BLaER1 treated with 17β-estradiol and CSF1 and Interleukin-3, amounts not matched to agents 10 nM and 100 nM (cell line): ENCODE data around the gene THAP4.
"Not testable (repeated sequence)": the region's sequence is repeated elsewhere in the genome, so short reads cannot be mapped to it uniquely, and the experiment has no call there.

Experiments used
- H3K27ac ChIP-seq, 11 experiments: shearing (Covaris generic); formaldehyde crosslinking; 2 replicates each; pipeline ENCODE4 v1.8.1; 2022
- H3K27me3 ChIP-seq, 11 experiments: shearing (Covaris generic); formaldehyde crosslinking; 2 replicates each; pipeline ENCODE4 v1.8.1; 2022
- H3K36me3 ChIP-seq, 11 experiments: shearing (Covaris generic); formaldehyde crosslinking; 2 replicates each; pipeline ENCODE4 v1.8.1; 2022
- H3K4me1 ChIP-seq, 10 experiments: shearing (Covaris generic); formaldehyde crosslinking; 2 replicates each; pipeline ENCODE4 v1.8.1; 2022
- H3K4me2 ChIP-seq, 11 experiments: shearing (Covaris generic); formaldehyde crosslinking; 2 replicates each; pipeline ENCODE4 v1.8.1; 2022
- H3K4me3 ChIP-seq, 10 experiments: shearing (Covaris generic); formaldehyde crosslinking; 2 replicates each; pipeline ENCODE4 v1.8.1; 2022
- H3K9ac ChIP-seq, 11 experiments: shearing (Covaris generic); formaldehyde crosslinking; 2 replicates each; pipeline ENCODE4 v1.8.1; 2022
- H3K9me3 ChIP-seq, 11 experiments: shearing (Covaris generic); formaldehyde crosslinking; replicated peaks in 1 of 11; 2 replicates each; pipeline ENCODE4 v1.8.1; 2022
- H4K20me1 ChIP-seq, 11 experiments: shearing (Covaris generic); formaldehyde crosslinking; 2 replicates each; pipeline ENCODE4 v1.8.1; 2022
- Cebpa-rat ChIP-seq, 11 experiments: shearing (Covaris generic); IDR thresholded peaks; 2 replicates each; pipeline ENCODE4 v1.8.1; 2022

Gene THAP4

DNA sequence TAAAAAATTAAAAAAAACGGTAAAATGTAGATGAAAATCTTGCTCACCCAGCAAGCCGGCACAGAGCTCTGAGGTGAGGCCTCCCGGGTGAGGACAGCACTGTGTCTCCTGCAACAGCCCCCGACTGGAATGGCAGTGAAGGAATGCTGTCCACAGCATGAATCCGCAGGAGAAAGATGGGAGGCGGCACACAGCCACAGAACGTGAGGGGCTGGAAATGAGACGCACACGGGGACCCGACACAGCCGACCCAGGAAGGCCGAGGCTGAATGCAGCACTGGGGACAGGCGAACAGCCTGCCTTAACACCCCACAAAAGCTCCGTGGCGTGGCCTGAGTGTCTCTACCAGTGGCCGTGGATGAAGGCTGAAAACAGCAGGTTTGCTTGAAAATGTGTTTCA lies 43.7 kb downstream of the THAP4 start:
- Histone ChIP-seq H3K4me2 (no peak overlapping the region), H3K27me3 (no peaks in the 10 kb centered on the region), H3K27ac (no peak overlapping the region), H4K20me1 (peaks cover 0 to 46% (median 17%) of the 10 kb centered on the region in 11 experiments; a peak in 15 of 22 replicates), H3K4me3 (no peak overlapping the region), H3K9me3 (peaks cover 8 to 23% (median 16%) of the 10 kb centered on the region in 11 experiments), H3K4me1 (peaks cover 0 to 9% (median 4%) of the 10 kb centered on the region in 10 experiments; a peak in 8 of 20 replicates), H3K9ac (no peak overlapping the region), H3K36me3 (peaks cover 90 to 100% (median 98%) of the 10 kb centered on the region in 11 experiments)
- no peak for TF ChIP-seq Cebpa-rat (IDR thresholded peaks at IDR 0.05)

DNA sequence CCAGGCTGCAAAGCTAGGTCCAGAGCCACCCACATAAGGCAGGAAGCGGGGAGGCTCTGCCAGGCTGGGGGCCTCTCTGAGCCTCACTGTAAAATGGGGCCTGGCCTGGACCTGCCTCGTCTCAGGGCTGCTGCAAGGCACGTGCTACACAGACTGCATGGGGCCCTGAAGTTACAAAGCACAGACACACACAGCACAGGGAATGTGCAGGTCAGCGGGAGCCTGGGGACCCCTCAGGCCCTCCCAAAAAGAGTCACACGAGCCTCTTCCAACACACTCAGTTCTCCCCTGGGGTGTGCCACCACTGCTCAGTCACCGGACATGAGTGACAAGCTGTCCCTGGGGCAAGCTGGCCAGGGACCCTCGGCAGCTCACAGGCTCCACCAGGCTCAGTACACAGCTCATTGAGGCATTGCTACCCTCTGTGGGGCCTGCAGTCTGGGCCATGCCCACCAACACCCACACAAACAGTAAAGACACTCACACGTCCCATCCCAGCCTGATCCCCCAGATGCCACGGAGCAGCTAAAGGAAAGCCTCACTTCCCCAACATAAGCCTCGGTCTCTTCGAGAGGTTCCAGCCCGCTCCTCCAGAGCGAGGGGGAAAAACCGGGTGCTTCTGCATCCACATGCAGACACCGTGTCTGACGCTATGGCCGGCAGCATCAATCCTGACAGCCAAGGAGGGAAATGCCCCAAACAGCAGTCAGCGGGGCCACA lies 44.7 kb downstream of the THAP4 start:
- no peak for TF ChIP-seq Cebpa-rat (IDR thresholded peaks at IDR 0.05)
- Histone ChIP-seq H3K36me3 (peaks cover 88 to 100% (median 96%) of the 10 kb centered on the region in 11 experiments), H4K20me1 (peaks cover 0 to 36% (median 14%) of the 10 kb centered on the region in 11 experiments; a peak in 13 of 22 replicates)

DNA sequence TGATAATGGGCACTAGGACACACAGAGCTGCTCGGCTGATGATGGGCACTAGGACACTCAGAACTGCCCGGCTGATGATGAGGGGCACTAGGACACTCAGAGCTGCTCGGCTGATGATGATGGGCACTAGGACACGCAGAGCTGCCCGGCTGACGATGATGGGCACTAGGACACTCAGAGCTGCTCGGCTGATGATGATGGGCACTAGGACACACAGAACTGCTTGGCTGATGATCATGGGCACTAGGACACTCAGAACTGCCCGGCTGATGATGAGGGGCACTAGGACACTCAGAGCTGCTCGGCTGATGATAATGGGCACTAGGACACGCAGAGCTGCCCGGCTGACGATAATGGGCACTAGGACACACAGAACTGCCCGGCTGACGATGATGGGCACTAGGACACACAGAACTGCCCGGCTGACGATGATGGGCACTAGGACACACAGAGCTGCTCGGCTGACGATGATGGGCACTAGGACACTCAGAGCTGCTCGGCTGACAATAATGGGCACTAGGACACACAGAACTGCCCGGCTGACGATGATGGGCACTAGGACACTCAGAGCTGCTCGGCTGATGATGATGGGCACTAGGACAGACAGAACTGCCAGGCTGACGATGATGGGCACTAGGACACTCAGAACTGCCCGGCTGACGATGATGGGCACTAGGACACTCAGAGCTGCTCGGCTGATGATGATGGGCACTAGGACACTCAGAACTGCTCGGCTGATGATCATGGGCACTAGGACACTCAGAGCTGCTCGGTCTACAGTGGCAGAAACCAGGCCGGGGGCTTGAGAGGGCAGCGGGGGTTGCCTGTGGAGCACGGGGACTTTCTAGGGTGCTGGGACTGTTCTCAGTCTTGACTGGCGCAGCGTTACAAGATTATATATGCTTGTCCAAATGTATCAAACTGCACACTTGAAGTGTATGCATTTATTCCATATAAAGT lies 46.2 kb downstream of the THAP4 start:
- not testable (repeated sequence) for H3K9ac ChIP-seq, H3K4me3 ChIP-seq, H3K27me3 ChIP-seq, H3K27ac ChIP-seq, H3K4me2 ChIP-seq, H3K4me1 ChIP-seq
- peaks cover 0 to 31% (median 11%) of the 10 kb centered on the region in 11 experiments; a peak in 13 of 22 replicates for H4K20me1 ChIP-seq
- H3K9me3 ChIP-seq: peaks cover 32 to 46% (median 40%) of the 10 kb centered on the region in 11 experiments
- peaks cover 89 to 100% (median 98%) of the 10 kb centered on the region in 11 experiments for H3K36me3 ChIP-seq

More for the DNA sequence above, 44.7 kb downstream of the THAP4 start:
- Histone ChIP-seq H3K4me2 (no peak overlapping the region), H3K27me3 (no peaks in the 10 kb centered on the region), H3K9me3 (peaks cover 17 to 31% (median 25%) of the 10 kb centered on the region in 11 experiments), H3K4me1 (peaks cover 0 to 6% (median 4%) of the 10 kb centered on the region in 10 experiments; a peak in 6 of 20 replicates), H3K27ac (no peak overlapping the region), H3K4me3 (no peak overlapping the region), H3K9ac (0 out of 22 replicates have a peak overlapping the region, but pooled peaks of 1 of the 11 experiments have one; percentile 9)

DNA sequence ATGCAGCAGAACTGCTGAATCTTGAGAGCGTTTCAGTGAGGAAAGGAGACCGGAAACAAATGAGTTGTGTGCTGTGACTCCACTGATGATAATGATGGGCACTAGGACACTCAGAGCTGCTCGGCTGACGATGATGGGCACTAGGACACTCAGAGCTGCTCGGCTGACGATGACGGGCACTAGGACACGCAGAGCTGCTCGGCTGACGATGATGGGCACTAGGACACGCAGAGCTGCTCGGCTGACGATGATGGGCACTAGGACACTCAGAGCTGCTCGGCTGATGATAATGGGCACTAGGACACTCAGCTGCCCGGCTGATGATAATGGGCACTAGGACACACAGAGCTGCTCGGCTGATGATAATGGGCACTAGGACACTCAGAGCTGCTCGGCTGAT lies 47.1 kb downstream of the THAP4 start:
- H3K4me3 ChIP-seq, H3K27ac ChIP-seq: not testable (repeated sequence)
- H3K36me3 ChIP-seq: peaks cover 89 to 100% (median 98%) of the 10 kb centered on the region in 11 experiments

DNA sequence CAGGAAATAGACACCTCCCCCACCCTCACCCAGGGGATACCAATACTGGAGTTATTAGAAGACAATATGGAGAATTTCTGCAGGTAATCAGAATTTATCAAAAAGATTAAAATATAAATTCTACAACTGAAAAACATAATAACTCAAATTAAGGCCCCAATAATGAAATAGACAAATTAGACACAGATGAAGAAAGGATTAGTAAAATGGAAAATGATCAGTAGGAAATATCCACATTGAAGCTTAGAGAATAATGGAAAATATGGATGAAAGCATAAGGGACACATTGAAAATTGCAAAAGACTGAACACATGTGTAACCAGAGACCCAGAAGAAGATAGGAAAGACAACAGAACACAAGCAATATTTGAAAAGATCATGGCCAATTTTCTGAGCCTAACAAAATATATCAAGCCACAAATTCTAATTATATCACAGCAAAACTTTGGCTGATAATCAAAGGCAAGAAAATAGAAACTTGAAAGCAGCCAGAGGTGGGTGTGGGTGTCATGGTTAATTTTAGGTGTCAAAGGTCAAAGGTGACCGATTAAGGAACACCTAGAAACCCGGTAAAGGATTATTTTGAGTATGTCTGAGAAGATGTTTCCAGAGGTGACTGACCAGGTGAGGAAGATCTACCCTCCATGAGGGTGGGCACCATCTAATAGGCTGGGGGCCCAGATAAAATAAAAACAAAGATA lies 50.2 kb downstream of the THAP4 start:
- H3K27ac ChIP-seq: no peak overlapping the region
- peaks cover 0 to 6% (median 0%) of the 10 kb centered on the region in 11 experiments; a peak in 5 of 22 replicates for H4K20me1 ChIP-seq
- H3K4me3 ChIP-seq: peak overlapping the region in 9 of 10 experiments; percentile 12 to 45 (median 26); a peak in 12 of 20 replicates
- no peak for TF ChIP-seq Cebpa-rat (IDR thresholded peaks at IDR 0.05)
- H3K36me3 ChIP-seq: peaks cover 92 to 100% (median 98%) of the 10 kb centered on the region in 11 experiments
- H3K9me3 ChIP-seq: peaks cover 59 to 86% (median 77%) of the 10 kb centered on the region in 11 experiments
- no peak overlapping the region for H3K9ac ChIP-seq
- no peaks in the 10 kb centered on the region for H3K27me3 ChIP-seq
- no peaks in the 10 kb centered on the region for H3K4me1 ChIP-seq
- H3K4me2 ChIP-seq: no peak overlapping the region

More for the DNA sequence above, 47.1 kb downstream of the THAP4 start:
- not testable (repeated sequence) for H3K4me2 ChIP-seq, H3K27me3 ChIP-seq, H3K4me1 ChIP-seq, H3K9ac ChIP-seq
- H4K20me1 ChIP-seq: peaks cover 0 to 28% (median 8%) of the 10 kb centered on the region in 11 experiments; a peak in 12 of 22 replicates
- H3K9me3 ChIP-seq: peaks cover 41 to 55% (median 49%) of the 10 kb centered on the region in 11 experiments

DNA sequence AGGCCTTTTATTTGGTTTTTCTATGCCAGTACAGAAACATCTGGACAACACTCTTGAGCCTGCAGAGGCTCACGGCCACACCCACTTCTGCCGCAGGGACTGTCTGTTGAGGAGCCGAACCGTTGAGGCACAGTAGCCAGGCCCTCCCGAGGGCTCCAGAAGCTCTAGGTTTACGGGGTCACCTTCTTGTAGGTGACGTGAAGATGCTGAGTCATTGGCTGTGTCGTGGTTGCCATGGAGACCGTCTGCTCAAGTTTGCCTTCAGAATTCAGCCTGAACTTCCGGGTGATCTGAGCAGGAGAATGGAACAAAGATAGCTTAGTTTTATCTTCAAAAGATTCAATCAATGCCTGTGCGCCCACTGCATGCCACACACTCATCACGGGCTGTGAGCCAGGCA lies 52.5 kb downstream of the THAP4 start:
- Histone ChIP-seq H3K4me3 (peak overlapping the region in 1 of 10 experiments; percentile 24; a peak in 1 of 20 replicates), H4K20me1 (no peaks in the 10 kb centered on the region; a peak in 1 of 22 replicates), H3K27me3 (no peaks in the 10 kb centered on the region), H3K9ac (no peak overlapping the region), H3K27ac (peak overlapping the region in 1 of 11 experiments; percentile 10; a peak in 1 of 22 replicates), H3K4me1 (no peaks in the 10 kb centered on the region), H3K4me2 (no peak overlapping the region), H3K36me3 (peaks cover 92 to 100% (median 95%) of the 10 kb centered on the region in 11 experiments), H3K9me3 (peaks cover 77 to 98% (median 92%) of the 10 kb centered on the region in 11 experiments)
- TF ChIP-seq Cebpa-rat (IDR thresholded peaks at IDR 0.05): no peak

DNA sequence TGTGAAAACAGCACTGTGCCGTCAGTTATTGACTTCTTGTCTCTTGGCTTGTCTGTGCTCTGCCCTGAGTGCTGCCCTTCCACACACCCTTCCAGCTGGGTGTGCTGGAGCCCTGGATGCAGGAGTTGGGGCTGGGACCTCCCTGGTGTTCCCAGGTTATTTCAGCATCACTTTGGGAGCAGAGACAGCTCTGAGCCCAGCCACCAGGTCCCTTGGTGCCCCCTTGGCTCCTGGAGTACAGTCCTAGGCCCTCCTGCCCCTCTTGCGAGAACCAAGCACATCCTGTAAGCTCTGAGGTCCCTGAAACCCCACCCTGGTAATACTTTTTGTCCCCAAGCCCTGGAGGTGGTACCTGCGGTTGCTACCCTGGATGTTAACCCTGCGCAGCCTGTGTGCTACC lies 54.2 kb downstream of the THAP4 start:
- H3K27ac ChIP-seq: no peak overlapping the region
- peaks cover 66 to 84% (median 79%) of the 10 kb centered on the region in 11 experiments for H3K9me3 ChIP-seq
- no peak overlapping the region for H3K9ac ChIP-seq
- H3K4me2 ChIP-seq: no peak overlapping the region
- H3K4me3 ChIP-seq: no peak overlapping the region
- no peaks in the 10 kb centered on the region for H3K27me3 ChIP-seq
- peaks cover 7 to 12% (median 11%) of the 10 kb centered on the region in 10 experiments for H3K4me1 ChIP-seq
- no peaks in the 10 kb centered on the region; a peak in 1 of 22 replicates for H4K20me1 ChIP-seq
- no peak for TF ChIP-seq Cebpa-rat (IDR thresholded peaks at IDR 0.05)
- H3K36me3 ChIP-seq: peaks cover 82 to 87% (median 84%) of the 10 kb centered on the region in 11 experiments

DNA sequence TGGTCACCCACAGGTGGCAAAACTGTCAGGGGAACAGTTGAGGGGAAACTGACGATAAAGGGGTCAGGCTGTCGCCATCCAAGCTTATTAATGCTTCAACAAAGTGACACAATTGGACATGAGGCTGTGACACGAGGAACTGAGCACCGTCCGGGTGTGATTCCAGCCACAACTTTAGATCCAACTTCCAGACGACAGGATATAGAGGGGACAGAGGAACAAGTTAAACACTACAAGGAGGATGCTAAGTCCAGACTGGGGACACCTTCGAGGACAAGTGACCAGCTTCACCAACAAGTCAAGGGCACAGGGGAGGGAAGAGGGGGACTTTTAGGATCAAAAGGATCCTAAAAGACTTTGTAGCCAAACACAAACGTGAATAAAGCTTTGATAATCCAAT lies 54.6 kb downstream of the THAP4 start:
- H3K36me3 ChIP-seq: peaks cover 78 to 83% (median 79%) of the 10 kb centered on the region in 11 experiments
- H3K9me3 ChIP-seq: peaks cover 61 to 79% (median 74%) of the 10 kb centered on the region in 11 experiments

More for the DNA sequence above, 54.6 kb downstream of the THAP4 start:
- Histone ChIP-seq H3K9ac (no peak overlapping the region), H4K20me1 (no peaks in the 10 kb centered on the region; a peak in 1 of 22 replicates), H3K4me2 (no peak overlapping the region), H3K27me3 (no peaks in the 10 kb centered on the region), H3K4me1 (peaks cover 7 to 16% (median 16%) of the 10 kb centered on the region in 10 experiments), H3K27ac (no peak overlapping the region), H3K4me3 (no peak overlapping the region)
- no peak for TF ChIP-seq Cebpa-rat (IDR thresholded peaks at IDR 0.05)
